ENCODE measurements around the gene AGAP4.

GRCh38 chr10:45817912-45818311 is 29.4 kb downstream of the AGAP4 start:
- no peak for TF ChIP-seq REST (IDR thresholded peaks at IDR 0.05; ENCODE audit: insufficient read depth in 1 of 2, low read depth in 2 of 2, low read length in 2 of 2)
- no peak for TF ChIP-seq TAF1 (IDR thresholded peaks at IDR 0.05; ENCODE audit: borderline replicate concordance, insufficient read depth, low read length)
- no peak for TF ChIP-seq POLR2AphosphoS5 (IDR thresholded peaks at IDR 0.05; ENCODE audit: low read depth, low read length)
- no peak for TF ChIP-seq SIN3A (IDR thresholded peaks at IDR 0.05; ENCODE audit: borderline replicate concordance, insufficient read depth, low read length)
- no peak for TF ChIP-seq FOXP2 (optimal IDR thresholded peaks at IDR 0.05; ENCODE audit: borderline replicate concordance, extremely low read depth, extremely low read length, insufficient read depth)

Measured in PFSK-1 (cell line).